H1 (cell line): ENCODE data around the gene TBX5. TPM values are rescaled to one million over a fixed set of nuclear protein-coding genes. Genes with fewer than 3 reads are reported as not detected.

Experiments used
- CTCF ChIA-PET: fragments of 300-600 bp; sonication (Branson Sonifier 250); formaldehyde crosslinking; loops from one replicate; lab custom pipeline; 2021; ENCODE audit not compliant: partially characterized antibody; lab: Charles Lee
- POLR2A ChIA-PET: fragments of 300-600 bp; sonication (Branson Sonifier 250); formaldehyde crosslinking; loops from one replicate; lab custom pipeline; 2021; ENCODE audit warnings: inconsistent platforms; ENCODE audit not compliant: partially characterized antibody; lab: Charles Lee
- DNase-seq, 2 experiments: peaks; one replicate each; pipeline versions ENCODE4 v3.0.0 to v3.0.0-alpha.2; 2010 to 2022; ENCODE audit warnings: low spot score in 2 of 2, low read depth in 1 of 2, mixed read lengths in 1 of 2
- FAIRE-seq: peaks from 2 replicates; lab custom pipeline; 2011; peaks lifted over from hg19 to GRCh38; lab: Jason Lieb, UNC
- H2AFZ ChIP-seq: 2 replicates; pipeline ENCODE4 v1.8.1; 2012; ENCODE audit warnings: low read length, inconsistent platforms
- H2AK5ac ChIP-seq: 2 replicates; pipeline ENCODE4 v1.6.1; 2013; ENCODE audit warnings: low read depth, low read length
- H2BK120ac ChIP-seq: replicated peaks from 2 replicates; pipeline ENCODE3; 2013; ENCODE audit warnings: low read depth, low read length, inconsistent platforms
- H2BK12ac ChIP-seq: 2 replicates; pipeline ENCODE4 v1.6.1; 2013; ENCODE audit warnings: low read depth, low read length
- H2BK15ac ChIP-seq: 2 replicates; pipeline ENCODE4 v1.6.1; 2013; ENCODE audit warnings: low read length
- H2BK20ac ChIP-seq: 2 replicates; pipeline ENCODE4 v1.6.1; 2013; ENCODE audit warnings: low read length
- H2BK5ac ChIP-seq: 2 replicates; pipeline ENCODE4 v1.6.1; 2013; ENCODE audit warnings: low read depth, low read length
- H3K14ac ChIP-seq: 2 replicates; pipeline ENCODE4 v1.6.1; 2013; ENCODE audit warnings: inconsistent platforms; ENCODE audit not compliant: insufficient read length
- H3K18ac ChIP-seq: 2 replicates; pipeline ENCODE4 v1.6.1; 2013; ENCODE audit warnings: low read length; ENCODE audit errors: extremely low read depth
- H3K23ac ChIP-seq: 2 replicates; pipeline ENCODE4 v1.6.1; 2013; ENCODE audit warnings: inconsistent platforms; ENCODE audit not compliant: insufficient read length
- H3K23me2 ChIP-seq: 2 replicates; pipeline ENCODE4 v1.6.1; 2013; ENCODE audit warnings: low read depth, low read length
- H3K27ac ChIP-seq: 2 replicates; pipeline ENCODE4 v1.6.1; 2011; ENCODE audit warnings: low read depth, low read length, inconsistent platforms
- H3K27me3 ChIP-seq, 4 experiments: replicated peaks in 1 of 4; 1 replicate in 1 of 4; 2 replicates in 3 of 4; pipeline versions ENCODE4 v1.6.1 to v1.8.1; 2011 to 2013; ENCODE audit warnings: low read length in 3 of 4, mild to moderate bottlenecking in 3 of 4, inconsistent platforms in 2 of 4, mixed read lengths in 2 of 4, moderate library complexity in 1 of 4; ENCODE audit not compliant: control insufficient read depth in 3 of 4, insufficient read depth in 3 of 4; ENCODE audit errors: extremely low read depth in 1 of 4
- H3K36me3 ChIP-seq, 4 experiments: 2 replicates each; pipeline versions ENCODE4 v1.6.1 to v1.8.1; 2011 to 2013; ENCODE audit warnings: mild to moderate bottlenecking in 4 of 4, low read length in 3 of 4, moderate library complexity in 2 of 4, control low read depth in 1 of 4, inconsistent platforms in 1 of 4; ENCODE audit not compliant: insufficient read depth in 4 of 4, control insufficient read depth in 2 of 4
- H3K4ac ChIP-seq: replicated peaks from 2 replicates; pipeline ENCODE3; 2013; ENCODE audit warnings: low read length, low read depth, mixed read lengths, inconsistent platforms; ENCODE audit not compliant: insufficient read length
- H3K4me1 ChIP-seq, 4 experiments: replicated peaks in 1 of 4; 1 replicate in 1 of 4; 2 replicates in 3 of 4; pipeline versions ENCODE4 v1.6.1 to v1.8.1; 2011 to 2013; ENCODE audit warnings: low read length in 3 of 4, inconsistent platforms in 2 of 4, mixed read lengths in 1 of 4; ENCODE audit not compliant: insufficient read depth in 4 of 4, control insufficient read depth in 3 of 4
- H3K4me2 ChIP-seq, 2 experiments: 2 replicates each; pipeline versions ENCODE4 v1.6.1 to v1.8.1; 2011 to 2013; ENCODE audit warnings: low read depth in 2 of 2, low read length in 2 of 2, control low read depth in 1 of 2, inconsistent platforms in 1 of 2, mild to moderate bottlenecking in 1 of 2; ENCODE audit not compliant: insufficient read depth in 1 of 2
- H3K4me3 ChIP-seq, 4 experiments: fragments of 200-600, 300-600 bp in 1 of 4; sonication (generic), shearing (Covaris generic), sonication (Bioruptor Twin) in 1 of 4; 2 replicates each; pipeline versions ENCODE4 v1.5.1 to v1.8.1; 2011 to 2016; ENCODE audit warnings: low read length in 4 of 4, low read depth in 3 of 4, control low read depth in 2 of 4, inconsistent platforms in 2 of 4, mild to moderate bottlenecking in 2 of 4, mixed read lengths in 1 of 4, moderate library complexity in 1 of 4; ENCODE audit not compliant: insufficient read depth in 2 of 4; ENCODE audit errors: extremely low read depth in 1 of 4
- H3K56ac ChIP-seq: replicated peaks from 2 replicates; pipeline ENCODE3; 2013; ENCODE audit warnings: low read depth, mild to moderate bottlenecking, mixed read lengths, low read length, inconsistent platforms; ENCODE audit not compliant: insufficient read length
- H3K79me1 ChIP-seq: 2 replicates; pipeline ENCODE4 v1.6.1; 2013; ENCODE audit warnings: low read depth, low read length, control low read depth
- H3K79me2 ChIP-seq, 2 experiments: 2 replicates each; pipeline versions ENCODE4 v1.6.1 to v1.8.1; 2012 to 2013; ENCODE audit warnings: low read length in 2 of 2, mild to moderate bottlenecking in 2 of 2, inconsistent platforms in 1 of 2; ENCODE audit not compliant: insufficient read depth in 2 of 2, control insufficient read depth in 1 of 2
- H3K9ac ChIP-seq, 4 experiments: replicated peaks in 1 of 4; 1 replicate in 1 of 4; 2 replicates in 3 of 4; pipeline versions ENCODE4 v1.6.1 to v1.8.1; 2011 to 2013; ENCODE audit warnings: low read depth in 3 of 4, low read length in 3 of 4, control low read depth in 2 of 4, mild to moderate bottlenecking in 2 of 4, moderate library complexity in 2 of 4, inconsistent platforms in 1 of 4; ENCODE audit errors: extremely low read depth in 1 of 4
- H3K9me3 ChIP-seq, 2 experiments: 2 replicates each; pipeline versions ENCODE4 v1.6.1 to v1.8.1; 2012 to 2013; ENCODE audit warnings: mild to moderate bottlenecking in 2 of 2, moderate library complexity in 2 of 2, control low read depth in 1 of 2, inconsistent platforms in 1 of 2, low read depth in 1 of 2, low read length in 1 of 2, mixed read lengths in 1 of 2; ENCODE audit not compliant: insufficient read depth in 2 of 2
- H4K20me1 ChIP-seq, 2 experiments: replicated peaks in 1 of 2; 2 replicates each; pipeline versions ENCODE3 to v1.8.1; 2011 to 2013; ENCODE audit warnings: inconsistent platforms in 2 of 2, low read length in 2 of 2, mild to moderate bottlenecking in 1 of 2; ENCODE audit not compliant: insufficient read depth in 2 of 2, control insufficient read depth in 1 of 2
- H4K5ac ChIP-seq: 2 replicates; pipeline ENCODE4 v1.6.1; 2013; ENCODE audit warnings: low read length, low read depth, mixed read lengths, inconsistent platforms; ENCODE audit not compliant: insufficient read length
- H4K8ac ChIP-seq: 2 replicates; pipeline ENCODE4 v1.8.0; 2013; ENCODE audit warnings: mild to moderate bottlenecking, moderate library complexity, low read length, inconsistent platforms; ENCODE audit not compliant: insufficient read depth; ENCODE audit errors: extremely low read depth
- H4K91ac ChIP-seq: replicated peaks from 2 replicates; pipeline ENCODE3; 2013; ENCODE audit warnings: low read length, mixed read lengths, inconsistent platforms; ENCODE audit not compliant: insufficient read length
- BACH1 ChIP-seq: IDR thresholded peaks from 2 replicates; pipeline ENCODE4 v1.6.1; 2012; ENCODE audit warnings: low read length, improper control_type of control experiment
- BCL11A ChIP-seq, 2 experiments: IDR thresholded peaks; one replicate each; pipeline ENCODE4 v1.6.1; 2011; ENCODE audit warnings: low read depth in 2 of 2, low read length in 2 of 2, mild to moderate bottlenecking in 2 of 2
- CBX5 ChIP-seq: fragments of 300-800, 300-1000 bp; sonication (generic); IDR thresholded peaks from 2 replicates; pipeline ENCODE4 v1.7.1; 2016; ENCODE audit warnings: antibody characterized with exemption, low read length, low read depth
- GTF2F1 ChIP-seq: IDR thresholded peaks from 2 replicates; pipeline ENCODE4 v1.6.1; 2012; ENCODE audit warnings: low read depth, low read length, improper control_type of control experiment, borderline replicate concordance
- HDAC2 ChIP-seq, 2 experiments: fragments of 300-600 bp in 1 of 2; sonication (generic) in 1 of 2; IDR thresholded peaks; 2 replicates each; pipeline ENCODE4 v1.6.1; 2011 to 2012; ENCODE audit warnings: low read depth in 2 of 2, low read length in 2 of 2, mild to moderate bottlenecking in 2 of 2, moderate library complexity in 2 of 2, borderline replicate concordance in 1 of 2, inconsistent platforms in 1 of 2
- NANOG ChIP-seq: IDR thresholded peaks from 2 replicates; pipeline ENCODE4 v1.6.1; 2011; ENCODE audit warnings: low read length, low read depth, mild to moderate bottlenecking, inconsistent platforms; ENCODE audit not compliant: insufficient read depth, poor library complexity, severe bottlenecking
- TAF7 ChIP-seq: optimal IDR thresholded peaks from 2 replicates; pipeline ENCODE3; 2011; ENCODE audit warnings: low read depth, mild to moderate bottlenecking, inconsistent platforms, low read length, moderate library complexity, borderline replicate concordance
- WGBS, 2 experiments: shearing (Covaris generic) in 1 of 2; methylation state at CpG; one replicate each; pipeline versions ENCODE4 v1.1.6 to v1.1.7; 2013 to 2015; ENCODE audit warnings: low lambda C conversion rate in 2 of 2, mixed read lengths in 2 of 2, inconsistent platforms in 1 of 2, low coverage in 1 of 2, missing lambda C conversion rate in 1 of 2; ENCODE audit not compliant: insufficient replicate concordance in 2 of 2, insufficient coverage in 1 of 2, insufficient read length in 1 of 2; ENCODE audit errors: extremely low coverage in 1 of 2, missing lambda C conversion rate in 1 of 2; 5-methylcytosine and 5-hydroxymethylcytosine counted together
- polyA plus RNA-seq, 7 experiments: library from polyadenylated mRNA; depleted of rRNA in 3 of 7; stranded (reverse) in 5 of 7; unstranded in 2 of 7; fragments of >200 nt in 5 of 7; fragments of 200-250 nt in 2 of 7; gene quantifications; 1 replicate in 5 of 7; 2 replicates in 1 of 7; 4 replicates in 1 of 7; pipeline versions ENCODE4 v1.2.1 to v1.2.3, GENCODE V29; 2011 to 2013; ENCODE audit warnings: missing spikeins in 2 of 7, mixed read lengths in 2 of 7
- total RNA-seq: library from RNA; stranded (reverse); fragmentation: NEBNext Ultra II Directional; extraction: Animal tissue kit (Norgen Biotek cat#: 25700); gene quantifications from 2 replicates; pipeline ENCODE4 v1.2.1, GENCODE V29; 2021
- TF ChIP-seq, protein P1 (sequence below): IDR thresholded peaks from 2 replicates; pipeline ENCODE4 v1.6.1; 2011; ENCODE audit warnings: low read length, improper control_type of control experiment
- TF ChIP-seq, protein P2 (sequence below): IDR thresholded peaks from 2 replicates; pipeline ENCODE4 v1.6.1; 2012; ENCODE audit warnings: inconsistent platforms
- TF ChIP-seq, protein P3 (sequence below): IDR thresholded peaks from 2 replicates; pipeline ENCODE4 v1.6.1; 2012; ENCODE audit warnings: low read length, inconsistent platforms

The TBX5 gene
- total and polyA plus RNA-seq, 2 of the 8 experiments (the other 6 are each of a cell fraction or from before 2014, with no cell fraction given) = 0.05 TPM; not detected in 1

DNA sequence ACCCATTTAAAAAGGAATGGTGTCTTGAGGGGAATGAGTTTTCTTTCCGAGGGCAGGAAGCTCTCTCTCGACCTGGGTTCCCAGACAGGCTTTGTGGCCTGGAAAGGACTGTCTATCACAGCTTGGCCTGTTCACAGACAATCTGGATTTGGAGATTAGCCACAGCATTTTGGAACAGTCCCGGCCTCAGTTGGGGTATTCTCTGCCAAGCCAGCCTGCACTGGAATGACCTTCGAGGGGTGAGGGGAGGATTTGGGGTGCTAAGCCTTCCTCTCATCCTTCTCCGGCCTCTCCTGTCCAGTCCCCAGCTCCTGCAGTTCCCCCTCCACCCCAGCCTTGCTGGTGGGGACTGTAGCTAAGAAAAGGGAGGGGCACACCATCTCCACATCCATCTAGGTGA, 13.0 kb downstream of the TBX5 start:
- Histone ChIP-seq H4K8ac (no peak overlapping the region), H4K20me1 (peaks cover 0 to 18% of the 10 kb centered on the region in 2 experiments), H3K18ac (no peak overlapping the region), H3K14ac (no peak overlapping the region), H3K56ac (no peak overlapping the region), H3K9me3 (no peaks in the 10 kb centered on the region), H3K4me1 (peaks cover 8 to 19% (median 14%) of the 10 kb centered on the region in 4 experiments), H4K5ac (no peak overlapping the region), H2BK120ac (no peak overlapping the region), H2BK5ac (no peak overlapping the region), H3K27ac (no peak overlapping the region), H2BK15ac (no peak overlapping the region), H3K4me3 (no peak overlapping the region), H3K4ac (no peak overlapping the region), H3K27me3 (peaks cover 43 to 55% (median 54%) of the 10 kb centered on the region in 4 experiments), H3K23ac (no peak overlapping the region), H3K36me3 (no peaks in the 10 kb centered on the region), H3K9ac (no peak overlapping the region), H3K79me1 (no peaks in the 10 kb centered on the region; the same call in 1 of the 2 replicates), H2AFZ (no peak overlapping the region), H2AK5ac (no peak overlapping the region), H2BK12ac (no peak overlapping the region), H3K79me2 (no peaks in the 10 kb centered on the region), H2BK20ac (no peak overlapping the region), H3K23me2 (no peaks in the 10 kb centered on the region), H4K91ac (no peak overlapping the region), H3K4me2 (no peak overlapping the region)
- TF ChIP-seq TAF7 (no peak), CBX5 (no peak), GTF2F1 (no peak), NANOG (no peak), BCL11A (IDR thresholded peaks at IDR 0.05; ENCODE audit: low read depth in 2 of 2, low read length in 2 of 2) (no peak), BACH1 (no peak), HDAC2 (IDR thresholded peaks at IDR 0.05; ENCODE audit: borderline replicate concordance in 1 of 2, low read depth in 2 of 2, low read length in 2 of 2) (no peak)
- TF ChIP-seq, protein P1, sequence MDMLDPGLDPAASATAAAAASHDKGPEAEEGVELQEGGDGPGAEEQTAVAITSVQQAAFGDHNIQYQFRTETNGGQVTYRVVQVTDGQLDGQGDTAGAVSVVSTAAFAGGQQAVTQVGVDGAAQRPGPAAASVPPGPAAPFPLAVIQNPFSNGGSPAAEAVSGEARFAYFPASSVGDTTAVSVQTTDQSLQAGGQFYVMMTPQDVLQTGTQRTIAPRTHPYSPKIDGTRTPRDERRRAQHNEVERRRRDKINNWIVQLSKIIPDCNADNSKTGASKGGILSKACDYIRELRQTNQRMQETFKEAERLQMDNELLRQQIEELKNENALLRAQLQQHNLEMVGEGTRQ = no peak
- TF ChIP-seq, protein P2, sequence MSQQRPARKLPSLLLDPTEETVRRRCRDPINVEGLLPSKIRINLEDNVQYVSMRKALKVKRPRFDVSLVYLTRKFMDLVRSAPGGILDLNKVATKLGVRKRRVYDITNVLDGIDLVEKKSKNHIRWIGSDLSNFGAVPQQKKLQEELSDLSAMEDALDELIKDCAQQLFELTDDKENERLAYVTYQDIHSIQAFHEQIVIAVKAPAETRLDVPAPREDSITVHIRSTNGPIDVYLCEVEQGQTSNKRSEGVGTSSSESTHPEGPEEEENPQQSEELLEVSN = no peak
- TF ChIP-seq, protein P3, sequence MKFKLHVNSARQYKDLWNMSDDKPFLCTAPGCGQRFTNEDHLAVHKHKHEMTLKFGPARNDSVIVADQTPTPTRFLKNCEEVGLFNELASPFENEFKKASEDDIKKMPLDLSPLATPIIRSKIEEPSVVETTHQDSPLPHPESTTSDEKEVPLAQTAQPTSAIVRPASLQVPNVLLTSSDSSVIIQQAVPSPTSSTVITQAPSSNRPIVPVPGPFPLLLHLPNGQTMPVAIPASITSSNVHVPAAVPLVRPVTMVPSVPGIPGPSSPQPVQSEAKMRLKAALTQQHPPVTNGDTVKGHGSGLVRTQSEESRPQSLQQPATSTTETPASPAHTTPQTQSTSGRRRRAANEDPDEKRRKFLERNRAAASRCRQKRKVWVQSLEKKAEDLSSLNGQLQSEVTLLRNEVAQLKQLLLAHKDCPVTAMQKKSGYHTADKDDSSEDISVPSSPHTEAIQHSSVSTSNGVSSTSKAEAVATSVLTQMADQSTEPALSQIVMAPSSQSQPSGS = no peak
- FAIRE-seq (no peak), DNase-seq (no peak)
- 74% methylated on average over 5 of the region's 5 CpGs; no CpG with 5 or more reads in 1 of the 2 experiments for WGBS, 2 experiments
- POLR2A ChIA-PET = no interaction called here
- CTCF ChIA-PET = interaction anchor here (1.2 to 3.6 kb wide), 8 partner anchors 12 to 232 kb away, joined by 3 to 19 read pairs (median 6); no protein-coding TSS in a partner anchor
